HG02763 (cell line): ENCODE measurements around the gene ZNF14.
"Not testable (repeated sequence)": the region's sequence is repeated elsewhere in the genome, so short reads cannot be mapped to it uniquely, and the experiment has no call there.

Experiments
- ATAC-seq: cut with Tn5 transposase; IDR thresholded peaks from one replicate; pipeline ENCODE4 v1.9.1; 2021; ENCODE audit warnings: mild to moderate bottlenecking, moderate library complexity; ENCODE audit not compliant: unreplicated experiment

ZNF14 gene

DNA sequence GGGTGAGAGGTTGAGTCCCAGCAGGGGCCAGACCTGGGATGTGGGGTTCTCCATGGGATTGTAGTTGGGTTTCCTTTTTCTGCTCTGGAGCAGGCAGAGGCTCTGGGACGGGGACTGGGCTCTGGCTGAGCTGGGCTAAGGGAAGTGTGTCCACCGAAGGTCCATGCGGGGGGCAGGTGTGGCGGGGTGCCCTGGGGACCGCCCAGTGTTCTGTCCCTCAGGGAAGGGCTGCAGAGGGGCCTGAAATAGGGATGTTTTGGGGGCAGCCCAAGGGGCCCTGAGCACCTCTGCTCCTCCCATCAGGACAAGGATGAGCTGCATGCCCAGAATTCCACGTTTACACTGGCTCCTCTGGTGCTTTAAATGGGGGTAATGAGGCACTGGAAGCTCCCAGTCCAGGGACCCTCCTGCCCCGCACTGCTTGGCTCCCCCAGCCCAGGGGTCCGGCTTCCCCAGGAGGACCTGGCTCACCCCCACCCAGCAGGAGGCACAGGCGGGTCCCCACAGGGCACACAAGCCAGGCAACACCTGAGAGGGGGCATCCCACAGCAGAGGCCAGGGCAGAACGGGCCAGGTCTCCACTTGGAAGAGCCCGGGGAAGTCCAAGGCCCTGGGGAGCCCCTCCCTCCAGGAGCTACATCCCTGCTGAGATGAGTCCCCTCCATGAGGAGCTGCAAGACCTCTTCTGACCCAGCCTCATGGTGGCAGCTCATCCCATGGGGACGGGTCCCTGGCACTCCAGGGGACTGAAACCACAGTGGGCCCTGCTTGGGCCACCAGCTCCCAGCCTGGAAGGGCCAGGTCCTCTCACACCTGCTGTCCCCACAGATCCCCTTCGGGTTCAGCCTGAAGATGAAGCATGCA lies 14.7 kb upstream of the ZNF14 start:
- no peak for ATAC-seq

DNA sequence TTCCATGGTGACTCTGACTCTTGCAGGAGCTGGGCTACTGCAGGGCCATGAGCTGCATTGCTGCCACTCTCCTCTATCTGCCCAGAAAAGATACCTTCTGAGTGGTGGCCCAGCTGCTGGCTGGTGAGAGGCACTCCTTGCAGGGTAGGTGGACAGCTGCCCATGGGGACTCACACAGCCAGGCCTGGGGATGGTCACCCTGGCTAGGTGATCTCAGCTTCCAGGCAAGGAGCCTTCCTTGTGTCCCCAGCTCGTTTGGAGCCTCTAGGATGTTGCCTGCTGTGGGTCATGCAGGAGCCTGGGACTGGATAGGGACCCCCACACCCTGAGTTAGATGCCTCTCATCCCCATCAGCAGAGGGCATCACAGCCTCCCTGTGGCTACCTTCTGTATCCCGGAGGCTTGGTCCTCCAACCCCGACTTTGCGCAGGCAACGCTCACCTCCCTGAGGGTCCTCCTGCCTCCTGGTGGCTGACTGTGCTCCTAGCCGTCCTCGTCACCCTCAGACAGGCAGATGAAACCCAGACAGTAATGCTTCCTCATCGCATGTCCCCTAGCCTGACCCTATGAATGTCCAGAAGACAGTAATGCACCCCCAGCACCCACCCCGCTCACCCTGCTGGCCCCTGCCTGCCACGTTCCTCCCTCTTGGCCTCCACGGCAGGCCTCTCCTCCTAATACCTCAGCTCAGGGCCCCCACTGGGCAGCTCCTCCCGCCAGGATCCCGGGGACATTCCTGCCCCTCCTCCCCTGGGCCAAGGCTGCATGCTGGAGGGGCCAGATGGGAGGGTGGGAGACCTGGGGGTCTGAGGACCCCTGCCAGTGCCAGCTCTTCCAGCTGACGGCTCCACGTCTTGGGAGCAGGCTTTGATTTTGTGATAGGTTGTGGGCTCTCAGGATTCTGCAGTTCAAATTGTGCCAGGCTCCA lies 13.6 kb upstream of the ZNF14 start:
- no peak for ATAC-seq

DNA sequence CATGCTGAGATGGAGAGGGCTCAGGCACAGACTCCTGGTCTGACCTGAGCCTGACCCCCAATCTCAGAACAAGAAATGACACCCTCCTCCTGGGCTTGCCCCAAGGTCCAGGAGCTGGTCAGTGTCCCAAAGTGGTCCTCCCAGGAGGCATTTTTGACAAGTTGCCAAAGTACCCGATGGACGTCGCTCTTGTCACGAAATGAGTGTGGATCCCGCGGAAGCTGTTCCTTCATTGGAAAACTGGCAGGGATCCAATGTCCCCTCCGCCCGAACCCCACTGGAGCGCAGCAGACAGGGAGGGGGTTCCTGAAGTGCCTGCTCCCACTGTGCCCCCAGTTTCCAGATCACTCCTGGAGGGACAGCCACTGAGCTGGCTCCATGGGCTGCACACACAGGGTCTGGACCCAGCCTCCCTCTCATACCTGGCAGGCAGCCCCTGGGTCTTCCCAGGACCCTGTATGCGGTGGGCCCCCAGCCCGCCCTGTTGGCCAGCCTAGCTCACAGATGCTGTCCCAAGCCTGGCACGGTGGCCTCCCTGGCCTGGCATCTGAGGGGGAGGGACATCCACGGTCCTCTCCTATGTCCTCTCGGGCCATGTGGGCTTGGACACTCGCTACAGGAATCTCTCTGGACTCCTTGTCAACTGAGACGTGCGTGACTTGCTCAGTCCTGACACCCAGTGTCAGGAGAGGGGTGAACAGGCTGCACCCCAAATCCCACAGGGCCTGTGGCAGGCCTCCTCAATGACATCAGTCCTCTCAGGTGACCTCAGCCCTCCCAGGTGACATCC lies 12.8 kb upstream of the ZNF14 start:
- no peak for ATAC-seq

DNA sequence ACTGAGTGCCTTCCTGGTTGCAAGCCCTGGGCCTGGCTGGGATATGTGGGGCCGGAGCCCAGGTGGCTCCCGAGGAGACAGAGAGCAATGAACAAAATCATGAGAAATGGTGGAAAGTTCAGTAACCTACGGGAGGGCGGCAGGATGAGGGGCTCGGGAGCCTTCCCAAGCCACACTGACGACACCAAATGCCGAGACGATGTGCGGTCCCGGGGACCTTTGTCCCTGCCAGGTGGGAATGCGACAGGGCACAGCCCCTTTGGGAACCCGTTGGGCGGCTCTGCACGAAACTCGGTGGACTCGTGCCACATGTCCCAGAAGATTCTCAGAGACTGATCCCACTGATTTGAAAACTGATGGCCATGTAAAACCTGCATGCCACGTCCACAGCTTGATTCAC lies 11.7 kb upstream of the ZNF14 start:
- ATAC-seq: no peak

DNA sequence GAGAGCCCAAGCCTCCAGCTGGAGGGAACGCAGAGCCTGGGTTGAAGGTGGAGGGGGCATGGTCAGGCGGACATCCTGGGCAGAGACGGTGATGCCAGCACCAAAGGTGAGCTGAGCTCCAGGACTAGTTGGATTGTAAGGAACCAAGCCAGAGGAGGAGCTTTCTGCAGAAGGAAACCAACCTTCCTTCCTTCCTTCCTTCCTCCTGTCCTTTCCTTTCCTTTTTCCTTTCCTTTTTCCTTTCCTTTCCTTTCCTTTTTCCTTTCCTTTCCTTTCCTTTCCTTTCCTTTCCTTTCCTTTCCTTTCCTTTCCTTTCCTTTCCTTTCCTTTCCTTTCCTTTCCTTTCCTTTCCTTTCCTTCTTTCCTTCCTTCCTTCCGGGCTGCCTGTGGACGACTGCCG lies 11.0 kb upstream of the ZNF14 start:
- not testable (repeated sequence) for ATAC-seq

DNA sequence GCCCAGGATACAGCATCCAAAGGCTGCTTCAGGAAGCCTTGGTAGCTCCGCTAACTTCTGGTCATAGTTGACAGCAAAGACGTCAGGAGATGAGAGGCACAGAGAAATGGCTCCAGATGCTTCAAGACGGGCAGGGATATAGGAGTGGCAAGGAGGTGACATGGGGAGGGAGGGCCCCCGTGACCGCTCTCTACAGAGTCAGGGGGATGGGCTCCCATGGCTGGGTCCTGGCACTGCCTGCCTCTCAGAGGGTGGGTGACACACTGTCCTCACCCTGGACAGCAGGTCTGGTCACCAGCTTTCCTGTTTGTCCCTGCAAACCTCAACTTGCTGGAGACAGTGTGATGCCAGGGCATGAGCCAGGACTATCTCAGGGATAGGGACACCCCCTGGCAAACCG lies 10.3 kb upstream of the ZNF14 start:
- no peak for ATAC-seq

DNA sequence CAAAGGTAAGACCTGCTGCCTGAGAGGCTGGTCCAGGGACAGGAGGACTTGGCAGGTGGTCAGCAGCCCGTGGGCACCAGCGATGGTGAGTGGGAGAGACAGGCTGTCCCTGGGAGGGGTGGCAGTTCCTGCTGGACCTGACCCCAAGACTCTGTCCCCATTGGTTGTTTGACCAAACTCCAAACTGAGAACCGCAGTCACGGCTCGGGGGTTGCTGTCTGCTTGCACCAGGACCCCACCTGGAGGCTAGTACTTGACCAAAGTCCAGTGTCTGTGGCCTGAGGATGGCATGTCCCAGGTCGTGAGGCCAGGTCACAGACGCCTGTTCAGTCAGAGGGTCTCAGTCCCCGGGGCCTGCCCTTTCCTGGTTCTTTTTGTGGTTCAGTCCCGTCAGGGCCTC lies 9.9 kb upstream of the ZNF14 start:
- ATAC-seq: no peak

DNA sequence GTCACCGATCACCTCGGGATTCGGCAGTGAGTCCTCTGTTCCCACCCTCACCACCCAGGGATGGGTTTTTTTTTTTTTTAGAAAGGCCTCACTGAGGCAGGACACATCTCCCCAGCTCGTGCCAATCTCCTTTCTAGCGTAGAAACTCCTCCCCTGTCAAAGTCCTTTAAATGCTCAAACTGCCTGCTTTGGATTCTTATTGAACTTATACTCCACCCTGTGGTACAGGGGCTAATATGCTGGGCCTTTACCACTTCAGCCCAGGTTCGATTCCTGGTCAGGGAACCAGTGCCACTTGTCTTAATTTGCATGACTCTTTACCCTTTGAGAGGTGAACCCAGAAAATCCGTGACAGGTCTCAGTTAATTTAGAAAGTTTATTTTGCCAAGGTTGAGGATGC lies 8.3 kb upstream of the ZNF14 start:
- no peak for ATAC-seq

DNA sequence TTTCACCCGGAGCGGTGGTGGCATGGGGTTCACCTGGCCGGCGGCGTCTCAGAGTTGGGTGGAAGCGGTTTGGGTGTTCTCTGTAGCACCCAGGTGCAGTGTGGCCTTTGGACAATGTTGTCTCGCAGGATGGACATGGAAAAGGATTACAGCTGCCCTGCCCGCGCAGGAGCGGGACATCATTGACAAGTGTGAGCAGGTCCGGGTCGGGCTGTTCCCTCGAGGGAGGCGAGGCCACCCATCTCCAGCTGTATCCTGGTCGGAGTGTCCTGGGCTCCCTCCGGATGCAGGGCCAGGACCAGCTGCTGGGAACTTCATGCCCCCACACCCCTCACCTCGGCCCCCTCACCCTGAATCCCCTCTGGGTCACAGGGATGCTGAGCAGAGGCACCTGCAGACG lies 7.8 kb upstream of the ZNF14 start:
- ATAC-seq: no peak

DNA sequence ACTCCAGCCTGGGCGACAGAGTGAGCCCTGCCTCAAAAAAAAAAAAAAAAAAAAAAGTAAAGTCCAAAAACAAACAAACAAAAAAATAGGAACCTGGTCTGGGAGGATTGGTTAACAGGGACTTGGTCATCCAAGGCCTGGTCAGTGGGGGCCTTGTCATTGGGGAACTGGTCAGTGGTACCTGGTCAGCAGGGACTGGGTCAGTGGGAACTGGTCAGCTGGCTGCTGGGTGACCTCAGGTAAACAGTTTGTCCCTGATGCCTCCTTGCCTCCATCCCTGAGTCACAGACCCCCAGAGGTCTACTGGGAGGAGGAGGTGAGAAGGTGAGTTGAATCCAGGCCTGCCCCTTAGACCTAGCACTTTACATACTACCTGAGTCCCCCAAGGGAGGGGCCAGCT lies 5.7 kb upstream of the ZNF14 start:
- ATAC-seq: no peak

DNA sequence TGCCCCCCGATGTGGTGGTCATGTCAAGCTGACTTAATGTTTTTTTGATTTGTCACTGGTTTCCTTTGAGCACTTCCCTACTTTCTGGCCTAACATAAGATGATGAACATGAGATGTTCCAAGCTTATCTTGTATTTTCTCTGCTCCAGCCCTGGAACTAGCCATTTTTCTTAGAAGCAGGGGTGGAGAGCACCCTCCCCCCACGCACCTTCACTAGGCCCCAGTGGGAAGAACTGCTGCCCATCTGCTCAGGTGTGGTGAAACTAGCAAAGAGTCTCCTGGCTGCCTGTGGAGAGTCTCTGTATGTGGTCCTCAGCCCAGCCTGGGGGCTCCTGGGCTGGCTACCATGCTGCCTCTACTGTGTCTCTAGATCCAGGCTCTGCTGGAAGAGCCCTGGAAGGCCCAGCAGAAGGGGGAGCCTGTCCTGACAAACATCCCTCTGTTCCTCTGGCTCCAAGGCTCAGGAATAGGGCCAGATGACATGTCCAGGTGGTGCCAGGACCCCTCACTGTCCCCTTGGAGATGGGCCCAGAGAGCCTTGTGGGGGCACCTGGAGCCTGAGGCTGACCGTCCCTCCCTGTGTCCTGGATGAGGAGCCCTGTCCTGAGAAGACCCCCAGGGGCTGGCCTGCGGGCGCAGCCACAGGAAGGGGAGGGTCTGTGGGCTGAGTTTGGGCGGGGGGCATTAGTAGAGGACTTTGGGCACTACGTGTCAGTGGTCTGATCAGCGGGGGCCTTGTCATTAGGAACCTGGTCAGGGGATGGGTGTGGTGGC lies 4.8 kb upstream of the ZNF14 start:
- ATAC-seq: no peak

DNA sequence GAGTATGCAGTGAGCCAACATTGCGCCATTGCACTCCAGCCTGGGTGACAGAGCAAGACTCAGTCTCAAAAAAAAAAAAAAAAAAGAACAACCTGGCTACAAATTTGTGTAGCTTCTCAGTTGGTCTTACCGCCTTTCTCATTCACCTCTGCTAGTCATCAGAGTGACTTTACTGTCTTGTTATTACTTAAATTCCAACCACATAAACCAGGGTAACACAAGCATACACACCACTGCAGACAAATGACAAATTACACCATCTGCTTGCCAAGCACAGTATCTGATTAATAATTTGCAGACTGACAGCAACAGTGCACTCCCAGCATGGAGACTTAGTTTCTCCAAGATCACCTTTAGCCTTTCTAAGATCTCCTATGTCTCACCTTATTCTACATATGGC lies 11.0 kb downstream of the ZNF14 start:
- ATAC-seq: no peak

DNA sequence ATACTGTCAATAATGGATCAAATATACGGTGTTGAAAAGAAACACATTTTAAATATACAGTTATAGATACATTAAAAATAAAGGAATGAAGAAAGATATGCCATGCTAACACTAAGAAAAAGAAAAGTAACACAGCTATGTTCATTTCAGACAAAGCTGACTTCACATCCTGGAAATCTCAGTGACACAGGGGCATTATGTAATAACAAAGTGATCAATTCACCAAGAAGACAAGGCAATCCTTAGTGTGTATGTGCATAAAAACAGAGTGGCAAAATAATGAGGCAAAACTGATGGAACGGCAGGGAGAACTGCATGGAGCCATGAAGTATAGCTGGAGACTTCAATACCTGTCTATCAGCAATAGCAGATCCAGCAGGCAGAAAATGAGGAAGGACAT lies 13.1 kb downstream of the ZNF14 start:
- no peak for ATAC-seq

DNA sequence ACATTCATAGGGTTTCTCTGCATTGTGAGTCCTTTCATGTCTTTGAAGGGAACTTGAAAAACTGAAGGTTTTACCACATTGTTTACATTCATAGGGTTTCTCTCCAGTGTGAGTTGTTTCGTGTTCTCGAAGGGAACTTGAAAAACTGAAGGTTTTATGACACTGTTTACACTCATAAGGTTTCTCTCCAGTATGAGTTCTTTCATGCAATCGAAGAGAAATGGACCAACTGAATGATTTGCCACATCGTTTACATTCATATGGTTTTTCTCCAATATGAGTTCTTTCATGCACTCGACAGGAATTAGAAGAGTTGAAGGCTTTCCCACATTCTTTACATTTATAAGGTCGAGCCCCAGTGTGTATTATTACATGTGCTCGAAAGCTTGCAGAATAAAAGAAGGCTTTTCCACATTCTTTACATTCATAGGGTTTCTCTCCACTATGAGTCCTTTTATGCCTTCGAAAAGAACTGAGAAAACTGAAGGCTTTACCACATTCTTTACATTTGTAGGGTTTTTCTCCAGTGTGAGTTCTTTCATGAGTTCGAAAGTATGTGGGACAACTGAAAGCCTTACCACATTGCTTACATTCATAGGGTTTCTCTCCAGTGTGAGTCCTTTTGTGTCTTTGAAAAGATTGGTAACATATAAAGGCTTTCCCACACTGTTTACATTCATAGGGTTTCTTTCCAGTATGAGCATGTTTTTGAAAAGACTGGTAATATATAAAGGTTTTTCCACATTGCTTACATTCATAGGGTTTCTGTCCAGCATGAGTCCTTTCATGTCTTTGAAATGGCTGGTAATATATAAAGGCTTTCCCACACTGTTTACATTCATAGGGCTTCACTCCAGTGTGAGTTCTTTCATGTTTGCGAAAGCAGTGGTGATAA lies 20.7 kb downstream of the ZNF14 start:
- no peak for ATAC-seq

DNA sequence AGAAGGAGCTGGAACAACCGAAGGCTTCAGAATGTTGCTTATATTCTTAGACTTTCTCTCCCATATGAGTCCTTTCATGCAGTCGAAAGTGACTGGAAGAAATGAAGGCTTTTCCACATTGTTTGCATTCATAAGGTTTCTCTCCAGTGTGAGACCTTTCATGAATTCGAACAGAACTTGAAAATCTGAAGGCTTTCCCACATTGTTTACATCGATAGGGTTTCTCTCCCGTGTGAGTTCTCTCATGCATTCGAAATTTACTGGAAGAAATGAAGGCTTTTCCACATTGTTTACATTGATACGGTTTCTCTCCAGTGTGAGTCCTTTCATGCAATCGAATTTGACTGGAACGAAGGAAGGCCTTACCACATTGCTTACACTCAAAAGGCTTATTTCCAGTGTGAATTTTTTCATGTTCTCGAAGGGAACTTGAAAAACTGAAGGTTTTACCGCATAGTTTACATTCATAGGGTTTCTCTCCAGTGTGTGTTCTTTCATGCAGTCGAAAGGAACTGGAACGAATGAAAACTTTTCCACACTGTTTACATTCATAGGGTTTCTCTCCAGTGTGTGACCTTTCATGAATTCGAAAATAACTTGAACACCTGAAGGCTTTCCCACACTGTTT lies 21.5 kb downstream of the ZNF14 start:
- ATAC-seq: no peak

DNA sequence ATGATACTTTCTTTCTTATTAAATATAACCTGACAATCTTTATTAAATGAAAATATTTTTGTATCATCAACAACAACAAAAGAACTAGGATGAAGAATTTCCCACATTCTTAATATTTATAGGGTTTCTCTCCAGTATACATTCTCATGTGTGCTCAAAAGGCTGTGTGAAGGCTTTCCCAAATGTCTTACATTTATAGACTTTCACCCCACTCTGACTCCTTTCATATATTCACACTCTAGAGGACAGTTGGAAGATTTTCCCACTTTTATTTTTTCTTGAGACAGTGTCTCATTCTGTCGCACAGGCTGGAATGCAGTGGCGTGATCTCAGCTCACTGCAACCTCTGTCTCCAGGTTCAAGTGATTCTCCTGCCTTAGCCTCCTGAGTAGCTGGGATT lies 22.4 kb downstream of the ZNF14 start:
- ATAC-seq: no peak

DNA sequence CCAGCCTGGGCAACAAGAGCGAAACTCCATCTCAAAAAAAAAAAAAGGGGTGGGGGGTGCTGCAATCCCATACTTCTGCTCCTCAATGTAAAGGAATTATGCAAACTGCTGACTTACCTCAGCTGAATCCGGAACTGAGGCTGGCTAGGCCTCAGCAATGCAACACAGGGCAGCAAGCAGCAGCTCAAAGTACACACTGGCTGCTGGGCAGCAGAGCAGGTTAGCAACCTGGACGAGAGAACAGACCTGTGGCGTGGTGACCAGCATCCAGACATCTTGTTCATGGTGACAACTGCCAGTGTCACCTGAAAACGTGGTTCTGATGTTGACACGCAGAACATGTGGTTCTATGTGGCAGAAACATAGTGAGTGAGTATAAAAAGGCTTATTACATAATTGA lies 28.1 kb downstream of the ZNF14 start:
- no peak for ATAC-seq

DNA sequence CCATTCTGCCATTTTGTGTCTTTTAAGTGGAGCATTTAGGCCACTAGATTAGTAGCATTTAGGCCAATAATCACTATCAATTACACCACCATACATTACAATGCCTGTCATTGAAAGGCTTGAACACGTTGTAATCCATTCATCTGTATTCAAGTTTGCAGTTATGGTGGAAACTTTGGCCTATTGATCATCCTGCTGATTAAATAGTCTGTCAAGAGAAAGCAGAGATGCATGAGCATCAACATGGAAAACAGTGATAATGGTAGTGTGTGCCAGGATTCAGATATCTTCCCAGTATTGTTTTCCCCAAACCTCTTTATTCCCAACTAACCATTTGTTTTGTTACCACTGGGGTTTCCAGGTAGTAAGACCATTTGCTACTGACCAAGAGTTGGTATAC lies 32.4 kb downstream of the ZNF14 start:
- not testable (repeated sequence) for ATAC-seq

DNA sequence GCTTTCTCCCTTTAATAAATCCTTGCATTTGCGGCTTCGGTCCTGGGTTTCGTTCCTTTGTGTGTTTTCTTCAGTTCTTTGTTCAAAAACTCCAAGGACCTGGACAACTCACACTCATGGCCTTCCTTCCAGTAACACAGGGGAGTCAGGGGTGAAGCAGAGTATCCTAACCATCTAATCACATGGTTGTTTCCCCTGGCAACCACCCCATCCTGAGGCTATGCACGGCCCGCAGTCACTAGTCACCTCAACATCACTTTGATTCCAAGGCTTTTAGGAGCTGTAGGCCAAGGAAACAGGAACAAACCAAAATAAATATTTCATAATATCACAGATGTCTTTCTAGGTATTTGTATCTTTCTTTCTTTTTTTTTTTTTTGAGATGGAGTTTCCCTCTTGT lies 35.3 kb downstream of the ZNF14 start:
- ATAC-seq: no peak
